Daoy (cell line): ENCODE data around the gene GRN. TPM values are rescaled to one million over a fixed set of nuclear protein-coding genes. Genes with fewer than 3 reads are reported as not detected.

Source experiments
- DNase-seq: peaks from one replicate; pipeline ENCODE4 v3.0.0-alpha.2; 2015; ENCODE audit warnings: low read depth
- total RNA-seq: library from RNA; depleted of rRNA; stranded (reverse); fragments of >200 nt; shearing (Covaris generic); gene quantifications from 2 replicates; pipeline ENCODE4 v1.2.3, GENCODE V29; 2014; rRNA removed

GRN gene
- 63.0 and 84.5 TPM in 2 replicates for total RNA-seq

- peak; percentile 95 for DNase-seq
Measured at GRCh38 chr17:44344939-44345453, at the start of gene GRN. Gene GRN (plus strand): TSS chr17:44345302. CDS start chr17:44349165, 3,863 bp downstream.

- no peak for DNase-seq
Measured at GRCh38 chr17:44297975-44298374, 47.1 kb upstream of the GRN start.

DNA sequence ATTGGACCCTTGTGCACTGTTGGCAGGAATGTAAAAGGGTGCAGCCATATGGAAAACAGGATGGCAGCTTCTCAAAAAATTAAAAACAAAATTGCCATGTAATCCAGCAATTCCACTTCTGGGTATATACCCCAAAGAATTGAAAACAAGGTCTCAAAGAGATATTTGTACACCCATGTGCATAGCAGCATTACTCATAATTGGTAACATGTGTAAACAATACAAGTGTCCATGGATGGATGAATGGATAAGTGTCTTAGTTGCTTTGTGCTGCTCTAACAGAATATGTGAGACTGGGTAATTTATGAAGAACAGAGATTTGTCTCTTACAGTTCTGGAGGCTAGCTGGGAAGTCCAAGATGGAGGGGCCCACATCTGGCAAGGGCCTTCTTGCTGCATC is 40.5 kb upstream of the GRN start:
- no peak for DNase-seq

GRCh38 chr17:44307387-44308186 is 37.5 kb upstream of the GRN start:
- peak; percentile 31 for DNase-seq

DNA sequence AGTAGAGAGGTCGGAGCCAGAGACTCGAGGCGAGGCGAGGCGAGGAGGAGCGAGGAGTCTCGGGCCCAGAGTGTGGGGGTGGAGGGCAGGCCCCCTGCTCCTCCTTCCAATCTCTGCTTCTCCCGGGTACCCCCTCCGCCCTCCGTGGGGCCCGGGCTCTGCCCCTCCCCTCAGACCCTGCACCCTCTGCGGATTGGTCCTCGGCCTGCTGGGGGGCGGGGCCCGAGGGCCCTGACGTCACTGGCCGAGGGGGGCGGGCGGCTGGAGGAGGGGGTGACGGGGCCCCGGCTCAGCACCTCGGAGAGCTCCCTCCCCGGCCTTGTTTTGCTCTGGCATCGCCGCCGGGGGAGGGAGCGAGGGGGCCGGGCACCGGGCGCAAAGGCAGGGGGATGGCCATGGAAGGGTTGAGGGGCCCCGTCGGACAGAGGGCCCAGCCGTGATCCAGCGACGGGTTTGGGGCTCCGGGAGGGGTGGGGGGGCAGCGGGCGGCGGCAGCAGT is 36.7 kb upstream of the GRN start, which contains the start of gene RUNDC3A:
RUNDC3A (plus strand) TSS at position 282 of the 499 bp plus-strand sequence. CDS start 232 bp downstream, outside the sequence.
- peak; percentile 83 for DNase-seq

- DNase-seq: no peak
Measured at GRCh38 chr17:44308865-44309264, 36.2 kb upstream of the GRN start.

- DNase-seq: no peak
Measured at GRCh38 chr17:44309472-44309871, 35.6 kb upstream of the GRN start.

DNA sequence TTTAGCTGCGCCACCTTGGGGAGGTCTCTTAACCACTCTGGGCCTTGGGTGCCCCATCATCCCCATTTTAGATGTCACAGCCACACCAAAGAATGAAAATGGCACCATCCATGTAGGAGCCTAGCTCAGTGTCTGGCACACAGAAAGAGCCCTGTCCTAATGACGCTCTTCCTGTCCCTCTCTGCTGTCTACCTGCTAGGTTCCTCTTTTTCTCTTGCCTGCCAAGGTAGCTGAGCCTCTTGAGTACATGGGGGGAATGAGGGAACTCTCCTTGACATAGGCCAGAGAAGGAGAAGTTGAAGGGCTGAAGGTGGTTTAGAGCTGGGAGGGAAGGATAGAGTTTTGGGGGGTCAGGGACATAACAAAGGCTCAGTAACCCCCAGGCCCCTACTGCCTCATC is 34.9 kb upstream of the GRN start:
- no peak for DNase-seq

DNA sequence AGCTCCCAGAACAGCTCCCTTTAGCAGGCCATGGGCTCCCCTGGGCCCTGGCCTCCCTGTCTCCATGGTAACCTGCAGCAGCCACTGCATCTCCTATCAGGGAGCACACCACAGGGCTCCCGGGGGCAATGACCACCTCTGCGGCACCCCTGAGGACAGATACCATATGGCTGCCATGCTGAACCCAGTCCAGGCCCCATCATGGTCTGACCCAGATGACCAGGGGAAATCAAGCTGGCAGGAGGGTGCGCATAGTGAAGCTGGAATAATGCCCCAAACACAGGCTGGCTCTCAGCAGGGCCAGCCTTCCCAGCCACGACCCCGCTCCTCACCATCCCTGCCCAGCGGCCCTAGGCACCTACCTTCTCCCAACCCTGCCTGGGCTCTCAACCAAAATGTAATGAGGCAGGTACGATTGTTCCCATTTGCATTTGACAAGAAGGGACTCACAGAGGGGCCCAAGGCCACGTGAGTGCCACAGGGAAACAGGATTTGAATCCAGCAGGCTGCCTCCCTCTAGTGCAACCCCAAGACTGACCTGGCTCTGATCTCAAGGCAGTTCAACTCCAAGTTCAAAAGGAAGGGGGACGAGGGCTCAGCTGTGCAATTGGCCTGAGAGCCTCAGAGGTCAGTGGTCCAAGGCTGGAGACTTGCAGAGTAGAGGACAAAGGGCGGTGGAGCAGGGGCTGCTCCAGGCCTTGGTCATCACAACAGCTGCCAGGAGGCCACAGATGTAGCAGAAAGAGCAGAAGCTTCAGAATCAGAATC is 34.3 kb upstream of the GRN start:
- DNase-seq: no peak

DNA sequence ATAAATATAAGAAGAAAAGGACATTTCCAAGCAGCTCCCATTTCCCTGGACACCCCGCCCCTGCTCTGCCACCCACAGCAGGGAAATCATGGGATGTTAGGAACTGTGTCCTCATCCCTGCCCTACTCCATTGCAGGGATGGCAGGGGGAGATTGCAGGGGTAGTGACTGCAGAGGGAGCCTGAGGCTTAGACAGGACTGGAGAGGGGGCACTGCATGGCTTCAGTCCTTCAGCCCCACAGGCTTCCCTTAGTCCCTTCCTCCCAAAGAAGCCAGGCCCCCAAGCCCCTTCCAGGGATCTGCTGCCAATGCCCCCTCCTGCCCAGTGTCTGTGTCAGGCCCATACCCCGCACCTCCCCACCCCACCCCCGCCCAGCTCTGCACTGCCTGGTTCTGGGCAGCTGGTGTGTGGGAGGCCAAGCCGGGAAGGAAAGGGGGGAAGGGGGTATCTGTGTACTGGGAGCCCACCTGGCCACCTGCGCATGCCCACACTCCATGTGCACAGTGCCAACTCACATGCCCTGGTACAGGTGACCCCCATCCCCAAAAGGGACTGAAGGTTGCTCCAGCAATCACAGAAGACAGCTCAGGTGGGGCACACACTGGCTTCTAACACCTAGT is 33.4 kb upstream of the GRN start:
- no peak for DNase-seq

DNA sequence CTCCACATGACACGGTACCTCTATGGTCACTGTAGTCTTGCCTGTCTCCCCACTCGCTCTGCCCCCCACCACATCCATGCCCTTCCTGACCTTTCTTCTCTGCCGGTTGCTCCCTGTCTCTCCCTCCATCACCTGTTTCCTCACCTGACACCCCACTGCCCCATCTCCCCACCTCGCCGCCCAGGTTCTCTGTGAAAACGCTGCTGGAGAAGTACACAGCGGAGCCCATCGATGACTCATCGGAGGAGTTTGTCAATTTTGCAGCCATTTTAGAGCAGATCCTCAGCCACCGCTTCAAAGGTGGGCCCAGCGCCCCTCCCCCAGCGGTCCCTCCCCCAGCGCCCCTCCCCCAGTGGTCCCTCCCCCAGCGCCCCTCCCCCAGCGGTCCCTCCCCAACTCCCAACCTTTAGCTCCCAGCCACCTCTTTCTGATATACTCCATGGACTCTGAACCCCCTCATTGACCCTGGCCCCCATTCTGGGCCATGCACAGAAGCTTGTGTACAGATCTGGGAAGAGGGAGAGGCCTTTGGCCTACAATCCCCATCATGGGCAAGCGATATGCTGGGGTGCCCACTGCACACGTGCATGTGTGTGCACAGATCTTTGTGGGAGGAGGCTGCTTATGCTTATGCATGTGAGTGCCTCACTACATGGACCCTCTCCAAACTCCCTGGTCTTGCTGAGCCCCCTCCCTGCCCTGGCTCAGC is 32.6 kb upstream of the GRN start:
- DNase-seq: no peak

DNA sequence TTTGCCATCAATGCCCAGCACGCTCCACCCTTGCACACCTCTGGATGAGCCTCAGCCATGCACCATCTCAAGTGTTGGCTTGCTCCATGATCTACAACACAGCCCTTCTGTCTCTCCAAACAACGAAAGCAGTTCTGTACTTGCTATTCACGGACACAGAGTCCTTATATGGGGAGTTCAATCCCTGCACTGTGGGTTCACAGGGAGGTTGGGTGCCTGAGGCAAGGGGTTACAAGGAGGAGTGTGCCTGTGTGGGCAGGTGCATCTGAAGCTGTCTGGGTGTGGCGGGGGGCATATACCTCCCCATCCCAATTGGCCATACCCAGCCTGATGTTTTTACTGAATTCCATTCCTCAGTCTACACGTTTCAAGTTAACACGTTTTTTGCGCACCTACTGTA is 31.1 kb upstream of the GRN start:
- DNase-seq: no peak

DNA sequence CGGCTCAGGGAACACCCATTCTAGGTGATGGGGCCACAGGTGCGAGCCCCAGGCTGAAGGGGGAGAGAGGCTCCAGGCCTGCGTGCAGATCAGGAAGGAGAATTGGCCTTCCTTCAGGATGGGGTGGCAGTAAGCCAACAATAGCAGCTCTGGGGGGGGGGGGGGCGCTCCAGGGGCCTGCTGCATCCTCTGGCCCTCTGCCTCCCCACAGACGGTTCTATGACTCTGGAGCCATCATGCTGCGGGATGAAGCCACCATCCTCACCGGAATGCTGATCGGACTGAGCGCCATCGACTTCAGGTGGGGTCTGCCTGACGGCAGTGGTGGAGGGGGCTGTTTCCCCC is 30.6 kb upstream of the GRN start:
- DNase-seq: no peak

- peak; percentile 44 for DNase-seq
Measured at GRCh38 chr17:44314869-44315661, 30.0 kb upstream of the GRN start.

DNA sequence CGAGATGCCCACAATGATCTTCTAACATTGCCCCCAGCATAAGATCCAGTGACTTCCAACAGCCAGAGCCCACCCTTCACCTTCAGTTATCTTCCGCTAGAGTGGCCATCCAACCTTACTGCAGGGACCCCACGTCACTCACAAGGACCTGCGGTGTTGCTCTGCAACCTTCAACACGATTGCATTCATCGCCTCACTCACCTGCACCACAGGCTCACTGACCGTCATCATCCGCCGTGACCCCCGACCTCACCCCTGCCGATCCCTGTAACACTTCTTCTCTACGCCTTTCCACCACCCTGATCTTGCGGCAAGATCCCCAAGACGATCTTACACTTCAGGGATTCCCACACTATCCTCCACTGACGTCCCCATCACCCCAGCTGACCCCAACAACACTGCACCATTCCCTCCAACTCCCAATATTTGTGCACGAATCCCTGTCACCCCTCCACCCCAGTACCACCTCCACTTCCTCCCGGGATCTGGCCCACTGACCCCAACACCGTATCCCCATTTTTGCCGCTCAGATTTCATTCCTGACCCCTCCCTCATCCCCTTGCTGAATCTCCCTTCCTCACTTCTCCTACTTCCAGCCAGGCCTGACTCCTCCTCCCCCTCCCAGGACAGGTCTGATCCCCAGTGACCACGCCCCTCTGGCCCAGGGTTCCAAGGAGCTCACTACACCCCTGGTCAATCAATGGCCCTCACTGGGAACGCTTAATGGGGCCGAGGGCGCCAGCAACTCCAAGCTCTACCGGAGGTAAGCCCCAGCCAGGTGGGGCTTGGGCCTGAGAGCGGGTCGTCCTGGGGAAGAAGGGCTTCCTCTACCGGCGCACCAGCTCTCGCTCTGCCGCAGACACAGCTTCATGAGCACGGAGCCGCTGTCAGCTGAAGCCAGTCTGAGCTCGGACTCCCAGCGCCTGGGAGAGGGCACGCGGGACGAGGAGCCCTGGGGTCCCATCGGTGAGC is 29.1 kb upstream of the GRN start:
- no peak for DNase-seq

DNA sequence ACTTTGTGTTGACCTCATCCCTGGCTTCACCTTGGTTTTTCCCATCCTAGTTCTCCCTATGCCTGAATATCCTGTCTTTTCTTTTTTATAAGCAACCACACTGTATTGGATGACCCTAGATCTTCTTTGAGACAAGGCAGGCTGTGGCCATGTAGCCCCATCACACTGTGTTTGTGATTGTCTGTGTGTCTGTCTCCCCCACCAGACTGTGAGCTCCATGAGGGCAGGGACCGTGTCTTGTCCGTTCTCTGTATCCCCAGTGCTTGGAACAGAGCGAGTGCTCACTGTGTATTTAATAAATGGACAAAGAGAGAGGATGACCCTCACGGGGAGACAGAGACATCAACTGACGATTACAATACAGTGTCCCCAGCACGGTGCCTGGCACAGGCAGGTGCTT is 27.6 kb upstream of the GRN start:
- DNase-seq: no peak

- DNase-seq: no peak
Measured at GRCh38 chr17:44318077-44318892, 26.8 kb upstream of the GRN start.

DNA sequence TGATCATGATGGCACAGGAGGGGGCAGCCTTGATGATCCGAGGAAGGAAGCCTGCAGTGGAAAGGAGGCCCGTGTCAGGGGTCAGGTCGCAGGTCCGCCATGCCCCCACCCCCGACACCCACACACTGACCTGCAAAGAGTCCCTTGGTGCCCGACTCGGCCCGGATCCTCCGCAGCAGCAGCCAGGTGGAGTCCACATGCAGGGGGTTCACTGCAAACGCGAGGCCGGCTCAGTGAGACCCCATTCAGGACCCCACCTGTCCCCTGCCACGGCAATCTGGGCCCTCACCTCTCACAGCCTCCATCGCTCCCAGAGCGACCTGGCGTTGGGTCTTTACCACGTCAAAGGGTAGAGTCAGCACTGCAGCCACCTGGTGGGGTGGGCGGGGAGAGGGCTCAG is 25.0 kb upstream of the GRN start:
- no peak for DNase-seq
